Trophoblast cell (in vitro differentiated cells and primary cell): ENCODE results near the gene ZNF148.

Experiments used
- DNase-seq, 2 donors: peaks; one replicate each; pipeline ENCODE4 v3.0.0-alpha.2; 2016
- H2AFZ ChIP-seq: 2 replicates; pipeline ENCODE4 v1.6.1; 2013; ENCODE audit warnings: low read length, moderate library complexity, mild to moderate bottlenecking; ENCODE audit not compliant: insufficient read depth, poor library complexity
- H2AK5ac ChIP-seq: 2 replicates; pipeline ENCODE4 v1.6.1; 2013; ENCODE audit warnings: mild to moderate bottlenecking, low read length
- H2BK120ac ChIP-seq: 2 replicates; pipeline ENCODE4 v1.6.1; 2013; ENCODE audit warnings: low read length, mild to moderate bottlenecking, moderate library complexity; ENCODE audit not compliant: insufficient read depth, poor library complexity
- H2BK12ac ChIP-seq: 2 replicates; pipeline ENCODE4 v1.6.1; 2013; ENCODE audit warnings: mild to moderate bottlenecking, low read length, moderate library complexity
- H2BK5ac ChIP-seq: 2 replicates; pipeline ENCODE4 v1.6.1; 2013; ENCODE audit warnings: low read length, low read depth, moderate library complexity, mild to moderate bottlenecking; ENCODE audit not compliant: poor library complexity
- H3K14ac ChIP-seq: 2 replicates; pipeline ENCODE4 v1.6.1; 2013; ENCODE audit warnings: mild to moderate bottlenecking, low read length
- H3K18ac ChIP-seq: 2 replicates; pipeline ENCODE4 v1.6.1; 2013; ENCODE audit warnings: mild to moderate bottlenecking, low read length
- H3K23ac ChIP-seq: 2 replicates; pipeline ENCODE4 v1.6.1; 2013; ENCODE audit warnings: low read length
- H3K27ac ChIP-seq: 2 replicates; pipeline ENCODE4 v1.5.1; 2013; ENCODE audit warnings: low read depth, mild to moderate bottlenecking, inconsistent platforms, low read length, moderate library complexity
- H3K27me3 ChIP-seq: 2 replicates; pipeline ENCODE4 v1.6.1; 2013; ENCODE audit warnings: inconsistent platforms, mild to moderate bottlenecking, low read length, moderate library complexity; ENCODE audit not compliant: insufficient read depth
- H3K36me3 ChIP-seq, 2 experiments: 1 replicate in 1 of 2; 2 replicates in 1 of 2; pipeline ENCODE4 v1.6.1; 2013; ENCODE audit warnings: low read length in 2 of 2, mild to moderate bottlenecking in 2 of 2, moderate library complexity in 1 of 2; ENCODE audit not compliant: insufficient read depth in 2 of 2, control insufficient read depth in 1 of 2
- H3K4ac ChIP-seq: 2 replicates; pipeline ENCODE4 v1.6.1; 2013; ENCODE audit warnings: low read depth, mild to moderate bottlenecking, low read length, moderate library complexity
- H3K4me1 ChIP-seq, 2 experiments: 1 replicate in 1 of 2; 2 replicates in 1 of 2; pipeline ENCODE4 v1.6.1; 2013; ENCODE audit warnings: low read length in 2 of 2, mild to moderate bottlenecking in 2 of 2, moderate library complexity in 1 of 2; ENCODE audit not compliant: insufficient read depth in 2 of 2, control insufficient read depth in 1 of 2
- H3K4me2 ChIP-seq: 2 replicates; pipeline ENCODE4 v1.6.1; 2013; ENCODE audit warnings: inconsistent platforms, mild to moderate bottlenecking, low read length, moderate library complexity
- H3K4me3 ChIP-seq: 2 replicates; pipeline ENCODE4 v1.5.1; 2013; ENCODE audit warnings: mild to moderate bottlenecking, low read depth, low read length, inconsistent platforms
- H3K79me1 ChIP-seq: one replicate; pipeline ENCODE4 v1.6.1; 2013; ENCODE audit warnings: low read length
- H3K79me2 ChIP-seq: 2 replicates; pipeline ENCODE4 v1.6.1; 2013; ENCODE audit warnings: low read length, mild to moderate bottlenecking; ENCODE audit not compliant: control insufficient read depth, insufficient read depth, poor library complexity
- H3K9ac ChIP-seq: 2 replicates; pipeline ENCODE4 v1.6.1; 2013; ENCODE audit warnings: mild to moderate bottlenecking, low read length
- H3K9me3 ChIP-seq: 2 replicates; pipeline ENCODE4 v1.6.1; 2013; ENCODE audit warnings: low read depth, mild to moderate bottlenecking, control low read depth, inconsistent platforms, low read length; ENCODE audit not compliant: insufficient read depth
- H4K12ac ChIP-seq: 2 replicates; pipeline ENCODE4 v1.6.1; 2013; ENCODE audit warnings: low read depth, mild to moderate bottlenecking, low read length, moderate library complexity
- H4K8ac ChIP-seq: 2 replicates; pipeline ENCODE4 v1.6.1; 2013; ENCODE audit warnings: low read depth, mild to moderate bottlenecking, low read length, moderate library complexity
- H4K91ac ChIP-seq: one replicate; pipeline ENCODE4 v1.6.1; 2013; ENCODE audit warnings: low read depth, mild to moderate bottlenecking, low read length, moderate library complexity
- WGBS: extraction: QIAGEN DNeasy Blood & Tissue Kit; methylation state at CpG from one replicate; pipeline ENCODE4 v1.1.7; 2013; ENCODE audit warnings: missing lambda C conversion rate; ENCODE audit not compliant: insufficient read length, insufficient coverage; ENCODE audit errors: extremely low coverage; 5-methylcytosine and 5-hydroxymethylcytosine counted together

The ZNF148 gene

GRCh38 chr3:125214738-125215137, 160.4 kb downstream of the ZNF148 start:
- Histone ChIP-seq H3K4me3 (no peak overlapping the region), H3K9ac (no peak overlapping the region), H3K23ac (no peak overlapping the region), H3K4me1 (peaks cover 15 to 24% of the 10 kb centered on the region in 2 experiments), H4K91ac (no peak overlapping the region), H2BK5ac (no peak overlapping the region), H2AK5ac (no peak overlapping the region), H4K12ac (no peak overlapping the region), H3K9me3 (no peaks in the 10 kb centered on the region), H3K36me3 (no peaks in the 10 kb centered on the region), H3K27me3 (no peaks in the 10 kb centered on the region), H2BK12ac (no peak overlapping the region), H3K79me1 (peaks cover 10% of the 10 kb centered on the region), H2BK120ac (no peak overlapping the region), H3K4me2 (no peak overlapping the region), H3K27ac (no peak overlapping the region), H4K8ac (no peak overlapping the region), H3K14ac (no peak overlapping the region), H2AFZ (no peak overlapping the region), H3K18ac (no peak overlapping the region), H3K4ac (no peak overlapping the region), H3K79me2 (peaks cover 5% of the 10 kb centered on the region)
- no CpG with 5 or more reads among the region's 3 CpGs for WGBS
- peak in 1 of 2 donors; percentile 44 for DNase-seq

- no peak overlapping the region for H3K4me3 ChIP-seq
- H2AFZ ChIP-seq = no peak overlapping the region
- H2BK5ac ChIP-seq = no peak overlapping the region
- H3K79me1 ChIP-seq = peaks cover 10% of the 10 kb centered on the region
- no peak overlapping the region for H3K4ac ChIP-seq
- no peak overlapping the region for H3K9ac ChIP-seq
- no CpG with 5 or more reads among the region's 7 CpGs for WGBS
- H4K8ac ChIP-seq = no peak overlapping the region
- H4K91ac ChIP-seq = no peak overlapping the region
- H3K27ac ChIP-seq = no peak overlapping the region
- no peak overlapping the region for H2AK5ac ChIP-seq
- no peaks in the 10 kb centered on the region for H3K36me3 ChIP-seq
- no peak overlapping the region for H2BK120ac ChIP-seq
- H3K27me3 ChIP-seq = no peaks in the 10 kb centered on the region
- no peak overlapping the region for H3K23ac ChIP-seq
- H3K79me2 ChIP-seq = peaks cover 5% of the 10 kb centered on the region
- H4K12ac ChIP-seq = no peak overlapping the region
- no peaks in the 10 kb centered on the region for H3K9me3 ChIP-seq
- H3K14ac ChIP-seq = no peak overlapping the region
- no peak overlapping the region for H2BK12ac ChIP-seq
- H3K18ac ChIP-seq = no peak overlapping the region
- peaks cover 10 to 19% of the 10 kb centered on the region in 2 experiments for H3K4me1 ChIP-seq
- H3K4me2 ChIP-seq = no peak overlapping the region
- peak; percentile 66 to 94 for DNase-seq
These were observed 161.1 kb downstream of the ZNF148 start for GRCh38 chr3:125213946-125214542.

GRCh38 chr3:125213364-125213755, 161.8 kb downstream of the ZNF148 start:
- peak; percentile 25 to 66 for DNase-seq
- Histone ChIP-seq H3K9ac (no peak overlapping the region), H4K12ac (no peak overlapping the region), H2BK12ac (peak overlapping the region; percentile 25), H3K14ac (no peak overlapping the region), H3K27me3 (no peaks in the 10 kb centered on the region), H4K8ac (no peak overlapping the region), H3K36me3 (no peaks in the 10 kb centered on the region), H3K4me1 (peaks cover 10 to 19% of the 10 kb centered on the region in 2 experiments), H3K23ac (no peak overlapping the region), H3K18ac (no peak overlapping the region), H2BK5ac (no peak overlapping the region), H2AFZ (no peak overlapping the region), H3K4me3 (no peak overlapping the region), H3K27ac (no peak overlapping the region), H3K79me1 (peaks cover 10% of the 10 kb centered on the region), H2AK5ac (no peak overlapping the region), H2BK120ac (peak overlapping the region; percentile 13), H3K4me2 (no peak overlapping the region), H3K9me3 (no peaks in the 10 kb centered on the region), H3K79me2 (peaks cover 5% of the 10 kb centered on the region), H4K91ac (peak overlapping the region; percentile 94), H3K4ac (no peak overlapping the region)
- WGBS = no CpG with 5 or more reads among the region's 4 CpGs

- peaks cover 10% of the 10 kb centered on the region for H3K79me1 ChIP-seq
- peak within 1 kb of the TSS; percentile 83 for H4K12ac ChIP-seq
- WGBS = no CpG with 5 or more reads among the region's 55 CpGs
- H3K23ac ChIP-seq = no peak within 1 kb of the TSS
- peak within 1 kb of the TSS; percentile 83 for H2BK120ac ChIP-seq
- peak within 1 kb of the TSS; percentile 96 for H2AFZ ChIP-seq
- peak within 1 kb of the TSS; percentile 50 for H3K4ac ChIP-seq
- peak within 1 kb of the TSS; percentile 95 for H4K8ac ChIP-seq
- peak within 1 kb of the TSS; percentile 56 for H2BK12ac ChIP-seq
- H3K36me3 ChIP-seq = no peaks in the 10 kb centered on the region
- H3K18ac ChIP-seq = peak within 1 kb of the TSS; percentile 83
- H3K79me2 ChIP-seq = peaks cover 5% of the 10 kb centered on the region
- no peak within 1 kb of the TSS for H3K27ac ChIP-seq
- peak within 1 kb of the TSS; percentile 50 for H2AK5ac ChIP-seq
- no peaks in the 10 kb centered on the region for H3K27me3 ChIP-seq
- peak within 1 kb of the TSS; percentile 98 for H3K4me2 ChIP-seq
- peaks cover 10 to 19% of the 10 kb centered on the region in 2 experiments for H3K4me1 ChIP-seq
- peak within 1 kb of the TSS; percentile 73 for H3K4me3 ChIP-seq
- peak within 1 kb of the TSS; percentile 9 for H2BK5ac ChIP-seq
- H3K14ac ChIP-seq = peak within 1 kb of the TSS; percentile 88
- H3K9me3 ChIP-seq = no peaks in the 10 kb centered on the region
- peak within 1 kb of the TSS; percentile 62 for H3K9ac ChIP-seq
- H4K91ac ChIP-seq = peak within 1 kb of the TSS; percentile 94
- peak in 1 of 2 donors; percentile 29 for DNase-seq
These were observed 162.4 kb downstream of the ZNF148 start, which contains the start of gene SLC12A8 for GRCh38 chr3:125212509-125213363. Gene SLC12A8 (minus strand): TSS chr3:125212748. CDS start chr3:125211349, 1,399 bp downstream.
